ENCODE results near the gene ADAMTS12.

- no peak for TF ChIP-seq POLR2A (IDR thresholded peaks at IDR 0.05)
- no peak for TF ChIP-seq CTCF (IDR thresholded peaks at IDR 0.05)
Observed at GRCh38 chr5:33721491-33722200, 170.1 kb downstream of the ADAMTS12 start.
